K562 (cell line): ENCODE data around the gene CDC45. TPM values are rescaled to one million over a fixed set of nuclear protein-coding genes. Genes with fewer than 3 reads are reported as not detected.
A peak's percentile ranks its signal among the peaks of the same experiment; 100 is the strongest.

Experiments
- ELF2 ChIP-seq: fragments of 250-450 bp; sonication (Bioruptor Pico); IDR thresholded peaks from 2 replicates; pipeline ENCODE4 v1.5.0; 2021; ENCODE audit warnings: mild to moderate bottlenecking
- ELK1 ChIP-seq: sonication (generic); formaldehyde crosslinking; IDR thresholded peaks from 2 replicates; pipeline ENCODE4 v1.8.1; 2022; ENCODE audit warnings: missing genetic modification reagents
- HMGN3 ChIP-seq: IDR thresholded peaks from 2 replicates; pipeline ENCODE4 v1.6.1; 2011; ENCODE audit warnings: borderline replicate concordance, low read depth, mild to moderate bottlenecking, mixed read lengths, low read length; ENCODE audit not compliant: insufficient read length; ENCODE audit errors: extremely low read depth
- HNRNPH1 ChIP-seq: fragments of 200-400 bp; formaldehyde crosslinking; optimal IDR thresholded peaks from 2 replicates; pipeline ENCODE3; 2017; ENCODE audit warnings: low read depth, mild to moderate bottlenecking, low read length, moderate library complexity
- MLX ChIP-seq, 2 experiments: fragments of 450-650 bp in 1 of 2; sonication (generic) in 1 of 2; formaldehyde crosslinking; conservative IDR thresholded peaks; 2 replicates each; pipeline versions ENCODE4 v1.4.0 to v1.8.1; 2020 to 2022; ENCODE audit warnings: mild to moderate bottlenecking in 1 of 2, missing genetic modification reagents in 1 of 2
- NFE2 ChIP-seq: IDR thresholded peaks from 2 replicates; pipeline ENCODE4 v1.6.1; 2014; ENCODE audit warnings: antibody characterized with exemption, low read depth
- NFIX ChIP-seq: fragments of 250-450 bp; sonication (Bioruptor Pico); IDR thresholded peaks from 2 replicates; pipeline ENCODE4 v1.4.0; 2020; ENCODE audit warnings: low read depth, mild to moderate bottlenecking, moderate library complexity
- PTBP1 ChIP-seq: fragments of 200-400 bp; formaldehyde crosslinking; IDR thresholded peaks from 2 replicates; pipeline ENCODE4 v1.6.1; 2017; ENCODE audit warnings: low read depth, low read length
- PURB ChIP-seq: sonication (generic); formaldehyde crosslinking; IDR thresholded peaks from 2 replicates; pipeline ENCODE4 v1.9.0; 2021; ENCODE audit warnings: low read depth, mild to moderate bottlenecking, missing genetic modification reagents
- RBM22 ChIP-seq: fragments of 200-400 bp; formaldehyde crosslinking; IDR thresholded peaks from 2 replicates; pipeline ENCODE4 v1.6.1; 2018; ENCODE audit warnings: low read length, low read depth; ENCODE audit not compliant: poor library complexity, severe bottlenecking
- RHOXF2B ChIP-seq: fragments of 250-450 bp; sonication (Bioruptor Pico); conservative IDR thresholded peaks from 2 replicates; pipeline ENCODE4 v1.5.1; 2021
- RUNX1 ChIP-seq: sonication (generic); IDR thresholded peaks from 2 replicates; pipeline ENCODE4 v1.6.1; 2016; ENCODE audit warnings: antibody characterized with exemption, low read depth
- SMARCE1 ChIP-seq: fragments of 450-650 bp; IDR thresholded peaks from 2 replicates; pipeline ENCODE4 v1.7.1; 2016; ENCODE audit warnings: mild to moderate bottlenecking
- TAF9B ChIP-seq: fragments of 450-650 bp; IDR thresholded peaks from 2 replicates; pipeline ENCODE4 v1.6.1; 2018; ENCODE audit warnings: mild to moderate bottlenecking; ENCODE audit not compliant: partially characterized antibody
- ZNF253 ChIP-seq: fragments of 250-450 bp; sonication (Bioruptor Pico); conservative IDR thresholded peaks from 2 replicates; pipeline ENCODE4 v1.6.1; 2021; ENCODE audit warnings: mild to moderate bottlenecking
- polyA plus RNA-seq, 8 experiments: library from polyadenylated mRNA; depleted of rRNA in 4 of 8; stranded (reverse) in 5 of 8; unstranded in 3 of 8; fragments of >200 nt; fragmentation: Nextera tagmentation in 2 of 8; fragmentation: Illumina TruSeq in 1 of 8; extraction: Ambion mirVana in 2 of 8; extraction: Trizol in 1 of 8; gene quantifications; 2 replicates each; pipeline versions ENCODE4 v1.2.1 to v1.2.3, GENCODE V29; 2011 to 2014; ENCODE audit warnings: inconsistent platforms in 1 of 8, missing spikeins in 1 of 8
- total RNA-seq, 7 experiments: library from RNA; depleted of rRNA in 6 of 7; stranded (reverse); fragments of >200 nt in 6 of 7; fragmentation: Illumina TruSeq in 2 of 7; extraction: Trizol in 2 of 7; gene quantifications; 2 replicates each; pipeline versions ENCODE4 v1.2.1 to v1.2.3, GENCODE V29; 2011 to 2021; ENCODE audit warnings: low replicate concordance in 1 of 7
- TF ChIP-seq, protein P1 (sequence below): sonication (generic); formaldehyde crosslinking; IDR thresholded peaks from 2 replicates; pipeline ENCODE4 v1.8.0; 2022; ENCODE audit warnings: mild to moderate bottlenecking, missing genetic modification reagents
- TF ChIP-seq, protein P2 (sequence below): sonication (generic); formaldehyde crosslinking; IDR thresholded peaks from 2 replicates; pipeline ENCODE4 v1.9.0; 2022; ENCODE audit warnings: mild to moderate bottlenecking, missing genetic modification reagents

The CDC45 gene
- total and polyA plus RNA-seq, 9 of the 15 experiments (the other 6 are each of a cell fraction or from before 2014, with no cell fraction given), result 251 to 580 (median 410) TPM

DNA sequence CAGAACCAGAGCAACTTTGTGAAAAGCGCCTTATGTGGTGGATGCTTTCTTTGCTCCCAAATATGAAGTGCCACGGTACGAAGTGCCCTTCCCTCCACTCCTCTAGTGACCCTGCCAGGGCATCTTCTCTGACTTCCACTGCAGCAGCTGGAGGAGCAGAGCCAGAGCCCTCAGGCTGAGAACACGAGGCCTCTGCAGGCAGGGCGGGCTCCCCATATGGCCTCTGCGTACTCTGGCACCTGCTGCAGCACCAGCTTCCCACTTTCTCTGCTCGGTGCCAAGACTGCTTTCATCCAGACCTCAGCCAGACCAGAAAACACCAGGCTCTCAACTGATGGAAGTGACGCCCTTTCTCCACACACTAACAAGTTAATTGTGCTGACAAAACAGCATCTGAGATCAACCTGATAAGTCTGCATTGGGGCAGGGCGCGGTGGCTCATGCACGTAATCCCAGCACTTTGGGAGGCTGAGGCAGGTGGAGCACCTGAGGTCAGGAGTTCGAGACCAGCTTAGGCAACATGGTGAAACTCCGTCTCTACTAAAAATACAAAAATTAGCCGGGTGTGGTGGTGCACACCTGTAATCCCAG lies 13.5 kb upstream of the CDC45 start (continued):
- TF ChIP-seq MLX (CRISPR knock-in tag; conservative IDR thresholded peaks at IDR 0.05) (peak in 1 of 2 experiments; percentile 79; a peak in 1 of 4 replicates), PURB (CRISPR knock-in tag) (no peak), ELF2 (CRISPR knock-in tag) (no peak), TAF9B (no peak), RHOXF2B (CRISPR knock-in tag) (0 out of 2 replicates have a peak, but pooled peaks have one; percentile 17), SMARCE1 (no peak), NFIX (CRISPR knock-in tag) (peak; percentile 27; the same call in 1 of the 2 replicates), PTBP1 (no peak), HNRNPH1 (no peak), RBM22 (no peak), ZNF253 (0 out of 2 replicates have a peak, but pooled peaks have one; percentile 9), NFE2 (no peak), HMGN3 (no peak), RUNX1 (no peak), ELK1 (CRISPR knock-in tag) (0 out of 2 replicates have a peak, but pooled peaks have one; percentile 30)
- TF ChIP-seq, protein P1, sequence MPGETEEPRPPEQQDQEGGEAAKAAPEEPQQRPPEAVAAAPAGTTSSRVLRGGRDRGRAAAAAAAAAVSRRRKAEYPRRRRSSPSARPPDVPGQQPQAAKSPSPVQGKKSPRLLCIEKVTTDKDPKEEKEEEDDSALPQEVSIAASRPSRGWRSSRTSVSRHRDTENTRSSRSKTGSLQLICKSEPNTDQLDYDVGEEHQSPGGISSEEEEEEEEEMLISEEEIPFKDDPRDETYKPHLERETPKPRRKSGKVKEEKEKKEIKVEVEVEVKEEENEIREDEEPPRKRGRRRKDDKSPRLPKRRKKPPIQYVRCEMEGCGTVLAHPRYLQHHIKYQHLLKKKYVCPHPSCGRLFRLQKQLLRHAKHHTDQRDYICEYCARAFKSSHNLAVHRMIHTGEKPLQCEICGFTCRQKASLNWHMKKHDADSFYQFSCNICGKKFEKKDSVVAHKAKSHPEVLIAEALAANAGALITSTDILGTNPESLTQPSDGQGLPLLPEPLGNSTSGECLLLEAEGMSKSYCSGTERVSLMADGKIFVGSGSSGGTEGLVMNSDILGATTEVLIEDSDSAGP, result 0 out of 2 replicates have a peak, but pooled peaks have one; percentile 5
- TF ChIP-seq, protein P2, sequence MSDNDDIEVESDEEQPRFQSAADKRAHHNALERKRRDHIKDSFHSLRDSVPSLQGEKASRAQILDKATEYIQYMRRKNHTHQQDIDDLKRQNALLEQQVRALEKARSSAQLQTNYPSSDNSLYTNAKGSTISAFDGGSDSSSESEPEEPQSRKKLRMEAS (CRISPR knock-in tag), result 0 out of 2 replicates have a peak, but pooled peaks have one; percentile 3
